GM19043 (cell line): Measurements from ENCODE around the gene ATF4.
A peak's percentile ranks its signal among the peaks of the same experiment; 100 is the strongest.

Source experiments
- ATAC-seq: cut with Tn5 transposase; IDR thresholded peaks from one replicate; pipeline ENCODE4 v1.9.1; 2021; ENCODE audit warnings: low read depth; ENCODE audit not compliant: unreplicated experiment

The ATF4 gene

GRCh38 chr22:39520226-39521105, at the start of gene ATF4:
TSS of gene ATF4 (plus strand) at chr22:39520562. CDS start at chr22:39521446, 884 bp downstream.
- ATAC-seq: peak; percentile 29

GRCh38 chr22:39471381-39472141, 48.8 kb upstream of the ATF4 start:
- peak; percentile 52 for ATAC-seq

GRCh38 chr22:39472570-39473556, 47.5 kb upstream of the ATF4 start:
- ATAC-seq: no peak

GRCh38 chr22:39473851-39474250, 46.5 kb upstream of the ATF4 start:
- no peak for ATAC-seq

- no peak for ATAC-seq
These were observed 45.8 kb upstream of the ATF4 start for GRCh38 chr22:39474351-39475111.

- ATAC-seq: no peak
These were observed 45.0 kb upstream of the ATF4 start for GRCh38 chr22:39475337-39475736.

- no peak for ATAC-seq
These were observed 44.5 kb upstream of the ATF4 start for GRCh38 chr22:39475902-39476301.

- ATAC-seq: no peak
These were observed 43.7 kb upstream of the ATF4 start for GRCh38 chr22:39476664-39477063.

- no peak for ATAC-seq
These were observed 42.8 kb upstream of the ATF4 start for GRCh38 chr22:39477542-39477941.

- ATAC-seq: no peak
These were observed 41.9 kb upstream of the ATF4 start for GRCh38 chr22:39478441-39478850.

GRCh38 chr22:39479254-39479653, 41.1 kb upstream of the ATF4 start:
- ATAC-seq: no peak

GRCh38 chr22:39480557-39480956, 39.8 kb upstream of the ATF4 start:
- ATAC-seq: no peak

GRCh38 chr22:39481054-39481453, 39.3 kb upstream of the ATF4 start:
- no peak for ATAC-seq

- ATAC-seq: no peak
These were observed 38.8 kb upstream of the ATF4 start for GRCh38 chr22:39481595-39481994.

- ATAC-seq: no peak
These were observed 37.6 kb upstream of the ATF4 start for GRCh38 chr22:39482768-39483167.

- no peak for ATAC-seq
These were observed 33.2 kb upstream of the ATF4 start for GRCh38 chr22:39486951-39487825.

GRCh38 chr22:39487826-39488520, 32.4 kb upstream of the ATF4 start:
- no peak for ATAC-seq

- ATAC-seq: no peak
These were observed 31.7 kb upstream of the ATF4 start for GRCh38 chr22:39488563-39489083.
